ENCODE results near the gene SALL3.

The SALL3 gene

DNA sequence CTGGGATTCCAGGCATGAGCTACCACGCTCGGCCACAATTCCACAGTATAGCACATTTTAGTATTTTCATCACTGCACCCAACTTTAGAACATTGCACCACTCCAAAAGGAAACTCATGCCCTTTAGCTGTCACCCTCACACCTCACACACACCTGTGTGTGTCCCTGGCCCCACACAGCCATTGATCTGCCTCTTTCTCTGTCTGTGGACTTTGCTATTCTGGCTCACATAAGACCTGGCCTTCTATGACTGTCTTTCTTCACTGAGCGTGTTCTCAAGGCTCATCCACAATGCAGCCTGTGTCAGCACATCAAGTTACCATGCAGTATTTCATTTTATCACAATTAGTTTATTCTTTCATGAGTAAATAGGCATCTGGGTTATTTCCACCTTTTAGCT, 69.9 kb downstream of the SALL3 start:
- H3K27me3 ChIP-seq, result peaks cover 0 to 12% of the 10 kb centered on the region in 2 donors
- no peak overlapping the region for H3K4me3 ChIP-seq
- no peaks in the 10 kb centered on the region for H3K36me3 ChIP-seq
- no peak overlapping the region for H3K27ac ChIP-seq
- H3K4me1 ChIP-seq, result no peaks in the 10 kb centered on the region
- intact Hi-C loops (cut with DNase I; ENCODE audit: low total_unique reads), result no loop called here
- no peaks in the 10 kb centered on the region for H3K9me3 ChIP-seq
- TF ChIP-seq CTCF (IDR thresholded peaks at IDR 0.05), result no peak
- DNase-seq, result no peak
